GM20000 (cell line): ENCODE data around the gene PTK6.

ENCODE experiments used
- DNase-seq: peaks from one replicate; pipeline ENCODE4 v3.0.0; 2012; ENCODE audit warnings: low spot score
- TF ChIP-seq, protein P1 (sequence below): IDR thresholded peaks from 2 replicates; pipeline ENCODE4 v1.5.1; 2012; ENCODE audit warnings: mild to moderate bottlenecking, control low read depth; ENCODE audit errors: extremely low read depth, missing control alignments

PTK6 gene

DNA sequence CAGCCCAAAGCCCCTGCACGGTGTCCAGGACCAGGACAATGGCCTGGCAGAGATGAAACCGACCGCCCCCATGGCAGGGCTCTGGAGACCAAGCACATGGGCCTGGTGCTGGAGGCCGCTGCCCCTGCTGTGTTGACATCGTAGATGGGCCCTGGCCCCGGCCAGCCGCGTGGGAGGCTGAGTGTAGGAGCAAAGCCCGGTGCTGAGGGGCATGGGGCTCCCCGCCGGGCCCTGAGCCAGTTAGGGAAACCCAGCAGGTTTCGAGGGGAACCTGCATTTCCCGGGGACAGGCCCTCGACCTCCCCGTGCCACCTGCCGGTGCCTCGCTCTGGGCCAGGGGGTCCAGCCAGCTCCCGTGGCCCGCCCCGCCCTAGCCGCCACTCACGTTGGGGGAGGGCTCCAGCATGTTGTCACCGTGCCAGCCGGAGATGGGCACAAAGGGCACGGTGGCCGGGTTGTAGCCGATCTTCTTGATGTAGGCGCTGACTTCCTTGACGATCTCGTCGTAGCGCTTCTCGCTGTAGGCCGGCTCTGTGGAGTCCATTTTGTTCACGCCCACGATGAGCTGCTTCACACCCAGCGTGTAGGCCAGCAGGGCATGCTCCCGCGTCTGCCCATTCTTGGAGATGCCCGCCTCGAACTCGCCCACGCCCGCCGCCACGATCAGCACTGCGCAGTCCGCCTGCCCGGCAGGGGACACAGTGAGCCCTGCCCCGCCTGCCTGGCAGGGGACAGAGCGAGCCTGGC, 42.6 kb downstream of the PTK6 start:
- DNase-seq = no peak
- TF ChIP-seq, protein P1, sequence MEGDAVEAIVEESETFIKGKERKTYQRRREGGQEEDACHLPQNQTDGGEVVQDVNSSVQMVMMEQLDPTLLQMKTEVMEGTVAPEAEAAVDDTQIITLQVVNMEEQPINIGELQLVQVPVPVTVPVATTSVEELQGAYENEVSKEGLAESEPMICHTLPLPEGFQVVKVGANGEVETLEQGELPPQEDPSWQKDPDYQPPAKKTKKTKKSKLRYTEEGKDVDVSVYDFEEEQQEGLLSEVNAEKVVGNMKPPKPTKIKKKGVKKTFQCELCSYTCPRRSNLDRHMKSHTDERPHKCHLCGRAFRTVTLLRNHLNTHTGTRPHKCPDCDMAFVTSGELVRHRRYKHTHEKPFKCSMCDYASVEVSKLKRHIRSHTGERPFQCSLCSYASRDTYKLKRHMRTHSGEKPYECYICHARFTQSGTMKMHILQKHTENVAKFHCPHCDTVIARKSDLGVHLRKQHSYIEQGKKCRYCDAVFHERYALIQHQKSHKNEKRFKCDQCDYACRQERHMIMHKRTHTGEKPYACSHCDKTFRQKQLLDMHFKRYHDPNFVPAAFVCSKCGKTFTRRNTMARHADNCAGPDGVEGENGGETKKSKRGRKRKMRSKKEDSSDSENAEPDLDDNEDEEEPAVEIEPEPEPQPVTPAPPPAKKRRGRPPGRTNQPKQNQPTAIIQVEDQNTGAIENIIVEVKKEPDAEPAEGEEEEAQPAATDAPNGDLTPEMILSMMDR = no peak

GRCh38 chr20:63494084-63494419, 43.1 kb downstream of the PTK6 start:
- TF ChIP-seq, protein P1 = no peak
- DNase-seq = no peak

DNA sequence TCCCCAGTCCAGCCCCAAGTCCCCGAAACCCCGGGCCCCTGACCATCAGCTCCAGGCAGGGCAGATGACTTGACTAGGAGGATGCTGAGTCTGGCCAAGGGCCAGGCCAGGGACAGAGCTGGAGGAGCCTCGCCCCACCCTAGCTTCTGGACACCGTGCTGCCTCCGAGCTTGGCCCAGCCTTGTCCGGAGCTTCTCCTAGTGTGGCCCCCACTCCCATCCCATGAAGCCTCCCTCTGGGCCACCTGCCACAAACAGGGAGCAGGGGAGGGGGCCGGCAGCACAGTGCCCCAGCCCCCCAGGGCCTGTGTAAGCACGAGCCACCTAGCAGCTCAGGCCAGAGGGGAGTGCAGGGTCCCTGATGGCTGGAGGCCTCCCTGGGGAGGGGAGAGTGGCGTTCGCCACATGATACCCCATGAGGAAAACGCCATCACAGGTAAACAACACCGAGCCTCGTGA, 43.6 kb downstream of the PTK6 start:
- no peak for DNase-seq
- TF ChIP-seq, protein P1 = no peak

GRCh38 chr20:63492982-63493381, 44.2 kb downstream of the PTK6 start:
- DNase-seq = no peak
- TF ChIP-seq, protein P1 = no peak

- DNase-seq = no peak
- TF ChIP-seq, protein P1 = no peak
These were observed 44.7 kb downstream of the PTK6 start for GRCh38 chr20:63492518-63492917.

DNA sequence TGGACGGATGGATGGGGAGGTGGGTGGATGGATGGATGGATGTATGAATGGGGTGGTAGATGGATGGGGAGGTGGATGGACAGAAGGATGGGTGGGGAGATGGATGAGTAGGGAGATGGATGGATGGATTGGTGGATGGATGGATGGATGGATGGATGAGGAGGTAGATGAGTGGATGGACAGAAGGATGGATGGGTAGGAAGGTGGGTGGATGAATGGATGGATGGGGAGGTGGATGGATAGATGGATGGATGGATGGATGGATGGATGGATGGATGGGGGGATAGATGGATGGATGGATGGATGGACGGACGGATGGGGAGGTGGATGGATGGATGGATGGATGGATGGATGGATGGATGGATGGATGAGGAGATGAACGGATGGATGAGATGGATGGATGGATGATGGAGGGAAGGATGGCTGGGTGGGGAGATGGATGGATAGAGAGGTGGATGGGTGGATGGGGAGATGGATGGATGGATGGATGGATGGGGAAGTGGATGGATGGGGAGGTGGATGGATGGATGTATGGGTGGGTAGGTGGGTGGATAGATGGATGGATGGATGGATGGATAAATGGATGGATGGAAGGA, 45.4 kb downstream of the PTK6 start:
- DNase-seq = no peak
- TF ChIP-seq, protein P1 = no peak

- no peak for DNase-seq
- TF ChIP-seq, protein P1 = no peak
These were observed 46.1 kb downstream of the PTK6 start for GRCh38 chr20:63491078-63491477.
